A673 (cell line): ENCODE data around the gene RSPH3.

Experiments
- EZH2 ChIP-seq: fragments of 200-600 bp; sonication (generic); IDR thresholded peaks from 2 replicates; pipeline ENCODE4 v1.6.1; 2017; ENCODE audit warnings: borderline replicate concordance, low read depth, mild to moderate bottlenecking, mixed read lengths, antibody characterized with exemption, low read length; ENCODE audit not compliant: poor library complexity, severe bottlenecking
- TF ChIP-seq, protein P1 (sequence below): fragments of 300-800, 200-600 bp; sonication (generic); conservative IDR thresholded peaks from 2 replicates; pipeline ENCODE4 v1.5.1; 2017; ENCODE audit warnings: low read depth, mild to moderate bottlenecking, antibody characterized with exemption, low read length, moderate library complexity, mixed read lengths

DNA sequence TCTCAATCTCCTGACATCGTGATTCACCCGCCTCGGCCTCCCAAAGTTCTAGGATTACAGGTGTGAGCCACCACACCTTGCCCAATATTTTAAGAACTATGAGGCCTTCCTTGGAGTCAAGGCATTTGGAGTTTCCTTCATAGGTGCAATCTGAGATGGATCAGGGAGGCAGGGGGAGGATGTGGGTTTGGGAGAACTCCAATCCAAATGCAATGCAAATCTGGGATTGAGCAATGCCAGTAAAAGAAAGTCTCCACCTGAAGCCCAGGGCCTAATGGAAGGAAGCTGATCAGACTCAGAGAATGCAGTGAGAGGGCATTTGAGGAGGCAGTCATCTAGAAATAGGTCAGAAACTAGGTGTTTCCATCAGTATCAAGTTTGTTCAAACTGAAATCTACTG lies 21.2 kb downstream of the RSPH3 start:
- TF ChIP-seq, protein P1, sequence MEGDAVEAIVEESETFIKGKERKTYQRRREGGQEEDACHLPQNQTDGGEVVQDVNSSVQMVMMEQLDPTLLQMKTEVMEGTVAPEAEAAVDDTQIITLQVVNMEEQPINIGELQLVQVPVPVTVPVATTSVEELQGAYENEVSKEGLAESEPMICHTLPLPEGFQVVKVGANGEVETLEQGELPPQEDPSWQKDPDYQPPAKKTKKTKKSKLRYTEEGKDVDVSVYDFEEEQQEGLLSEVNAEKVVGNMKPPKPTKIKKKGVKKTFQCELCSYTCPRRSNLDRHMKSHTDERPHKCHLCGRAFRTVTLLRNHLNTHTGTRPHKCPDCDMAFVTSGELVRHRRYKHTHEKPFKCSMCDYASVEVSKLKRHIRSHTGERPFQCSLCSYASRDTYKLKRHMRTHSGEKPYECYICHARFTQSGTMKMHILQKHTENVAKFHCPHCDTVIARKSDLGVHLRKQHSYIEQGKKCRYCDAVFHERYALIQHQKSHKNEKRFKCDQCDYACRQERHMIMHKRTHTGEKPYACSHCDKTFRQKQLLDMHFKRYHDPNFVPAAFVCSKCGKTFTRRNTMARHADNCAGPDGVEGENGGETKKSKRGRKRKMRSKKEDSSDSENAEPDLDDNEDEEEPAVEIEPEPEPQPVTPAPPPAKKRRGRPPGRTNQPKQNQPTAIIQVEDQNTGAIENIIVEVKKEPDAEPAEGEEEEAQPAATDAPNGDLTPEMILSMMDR, result no peak
- TF ChIP-seq EZH2, result no peak
